Right lobe of liver (tissue), 4 donors: ENCODE data around the gene STPG2.

Experiments used
- CTCF ChIP-seq, 4 donors: fragments of 200-600 bp in 3 of 4; fragments of 450-650 bp in 1 of 4; IDR thresholded peaks; one replicate each; pipeline versions ENCODE4 v1.5.1 to v1.8.0; 2016 to 2022; ENCODE audit warnings: antibody characterized with exemption in 4 of 4, mild to moderate bottlenecking in 2 of 4
- POLR2A ChIP-seq: fragments of 450-650 bp; IDR thresholded peaks from one replicate; pipeline ENCODE4 v1.6.1; 2017; ENCODE audit warnings: antibody characterized with exemption, mild to moderate bottlenecking
- donor health status: DM: no; HTN: no; CAD: no.
- donor health status: DM: no; HTN: no; CAD: no.
- donor health status: DM: no; HTN: yes; CAD: no.

GRCh38 chr4:97923096-97923495 is 220.2 kb downstream of the STPG2 start:
- TF ChIP-seq CTCF (IDR thresholded peaks at IDR 0.05), result no peak
- no peak for TF ChIP-seq POLR2A
